Liver (tissue), 9 donors: Measurements from ENCODE around the gene MYBPC2. TPM values are rescaled to one million over a fixed set of nuclear protein-coding genes. Genes with fewer than 3 reads are reported as not detected.

ENCODE experiments used
- DNase-seq: peaks from one replicate; pipeline ENCODE4 v3.0.0-alpha.2; 2017; ENCODE audit warnings: low spot score
- H3K27ac ChIP-seq, 2 donors: one replicate each; pipeline ENCODE4 v1.7.0; 2013; ENCODE audit warnings: inconsistent platforms in 2 of 2, low read length in 2 of 2, control low read depth in 1 of 2, low read depth in 1 of 2, mild to moderate bottlenecking in 1 of 2
- H3K27me3 ChIP-seq, 4 donors: one replicate each; pipeline versions ENCODE4 v1.6.1 to v1.7.0; 2013; ENCODE audit warnings: low read length in 3 of 4, inconsistent platforms in 1 of 4, mild to moderate bottlenecking in 1 of 4, moderate library complexity in 1 of 4; ENCODE audit not compliant: control insufficient read depth in 4 of 4, insufficient read depth in 4 of 4
- H3K36me3 ChIP-seq, 4 donors: one replicate each; pipeline versions ENCODE4 v1.6.1 to v1.7.0; 2013; ENCODE audit warnings: low read length in 3 of 4, mild to moderate bottlenecking in 3 of 4, low read depth in 1 of 4, moderate library complexity in 1 of 4; ENCODE audit not compliant: control insufficient read depth in 4 of 4, insufficient read depth in 3 of 4
- H3K4me1 ChIP-seq, 4 donors: one replicate each; pipeline versions ENCODE4 v1.6.1 to v1.7.0; 2013; ENCODE audit warnings: low read length in 3 of 4, mild to moderate bottlenecking in 3 of 4, moderate library complexity in 1 of 4; ENCODE audit not compliant: control insufficient read depth in 4 of 4, insufficient read depth in 4 of 4
- H3K4me3 ChIP-seq, 3 donors: one replicate each; pipeline versions ENCODE4 v1.6.1 to v1.7.0; 2013; ENCODE audit warnings: low read length in 3 of 3, control low read depth in 1 of 3, low read depth in 1 of 3, mild to moderate bottlenecking in 1 of 3
- H3K9ac ChIP-seq, 2 donors: one replicate each; pipeline ENCODE4 v1.7.0; 2013; ENCODE audit warnings: low read length in 2 of 2, mild to moderate bottlenecking in 2 of 2, moderate library complexity in 2 of 2, control low read depth in 1 of 2, low read depth in 1 of 2
- H3K9me3 ChIP-seq, 4 donors: one replicate each; pipeline versions ENCODE4 v1.6.1 to v1.7.0; 2013; ENCODE audit warnings: low read length in 3 of 4; ENCODE audit not compliant: control insufficient read depth in 4 of 4
- ATF3 ChIP-seq: IDR thresholded peaks from 2 replicates; pipeline ENCODE4 v1.6.1; 2016; ENCODE audit warnings: antibody characterized with exemption
- EGR1 ChIP-seq, 2 donors: IDR thresholded peaks; 2 replicates each; pipeline ENCODE4 v1.6.1; 2016 to 2018; ENCODE audit warnings: antibody characterized with exemption in 2 of 2, low read depth in 2 of 2
- FOXA1 ChIP-seq: IDR thresholded peaks from 2 replicates; pipeline ENCODE4 v1.6.1; 2016; ENCODE audit warnings: antibody characterized with exemption
- FOXA2 ChIP-seq: IDR thresholded peaks from 2 replicates; pipeline ENCODE4 v1.6.1; 2016; ENCODE audit warnings: antibody characterized with exemption
- GABPA ChIP-seq, 2 donors: IDR thresholded peaks in 1 of 2; conservative IDR thresholded peaks in 1 of 2; 2 replicates each; pipeline ENCODE4 v1.6.1; 2016; ENCODE audit warnings: antibody characterized with exemption in 2 of 2, mild to moderate bottlenecking in 1 of 2, moderate library complexity in 1 of 2
- HNF4A ChIP-seq, 2 donors: conservative IDR thresholded peaks; 2 replicates each; pipeline ENCODE4 v1.6.1; 2016; ENCODE audit warnings: antibody characterized with exemption in 2 of 2, mild to moderate bottlenecking in 2 of 2
- HNF4G ChIP-seq: IDR thresholded peaks from 2 replicates; pipeline ENCODE4 v1.6.1; 2016; ENCODE audit warnings: antibody characterized with exemption
- JUND ChIP-seq, 2 donors: IDR thresholded peaks; 2 replicates each; pipeline ENCODE4 v1.6.1; 2016; ENCODE audit warnings: antibody characterized with exemption in 2 of 2
- NR2F2 ChIP-seq: IDR thresholded peaks from 2 replicates; pipeline ENCODE4 v1.6.1; 2016; ENCODE audit warnings: antibody characterized with exemption
- RAD21 ChIP-seq, 2 donors: IDR thresholded peaks; 2 replicates each; pipeline ENCODE4 v1.6.1; 2016; ENCODE audit warnings: antibody characterized with exemption in 2 of 2, mild to moderate bottlenecking in 2 of 2
- REST ChIP-seq: IDR thresholded peaks from 2 replicates; pipeline ENCODE4 v1.6.1; 2016; ENCODE audit warnings: antibody characterized with exemption, mild to moderate bottlenecking
- RXRA ChIP-seq, 2 donors: IDR thresholded peaks; 2 replicates each; pipeline ENCODE4 v1.6.1; 2017 to 2018; ENCODE audit warnings: antibody characterized with exemption in 2 of 2, mild to moderate bottlenecking in 1 of 2
- SP1 ChIP-seq: IDR thresholded peaks from 2 replicates; pipeline ENCODE4 v1.6.1; 2018; ENCODE audit warnings: antibody characterized with exemption, mild to moderate bottlenecking
- TAF1 ChIP-seq: conservative IDR thresholded peaks from 2 replicates; pipeline ENCODE4 v1.6.1; 2016; ENCODE audit warnings: antibody characterized with exemption, mild to moderate bottlenecking
- YY1 ChIP-seq: IDR thresholded peaks from 2 replicates; pipeline ENCODE4 v1.6.1; 2016; ENCODE audit warnings: antibody characterized with exemption, mild to moderate bottlenecking
- WGBS: extraction: QIAGEN DNeasy Blood & Tissue Kit; methylation state at CpG from one replicate; pipeline ENCODE4 v1.1.7; 2013; 5-methylcytosine and 5-hydroxymethylcytosine counted together
- polyA plus RNA-seq, 2 donors: library from polyadenylated mRNA; stranded (reverse) in 1 of 2; unstranded in 1 of 2; fragments of 200-250 nt in 1 of 2; fragments of >200 nt in 1 of 2; fragmentation: Nextera tagmentation in 1 of 2; extraction: Ambion mirVana in 1 of 2; gene quantifications; one replicate each; pipeline versions ENCODE4 v1.2.1 to v1.2.3, GENCODE V29; 2013 to 2015
- total RNA-seq, 2 donors: library from RNA; depleted of rRNA; stranded (reverse); fragments of >200 nt; gene quantifications; one replicate each; pipeline ENCODE4 v1.2.3, GENCODE V29; 2014
- TF ChIP-seq, protein P1 (sequence below): fragments of 150-350 bp; IDR thresholded peaks from 2 replicates; pipeline ENCODE4 v1.5.1; 2017; ENCODE audit warnings: improper control_type of control experiment, low read depth, low read length; ENCODE audit not compliant: missing input control
- TF ChIP-seq, protein P2 (sequence below): IDR thresholded peaks from 2 replicates; pipeline ENCODE4 v1.6.1; 2016; ENCODE audit warnings: antibody characterized with exemption
- TF ChIP-seq, protein P3 (sequence below): IDR thresholded peaks from 2 replicates; pipeline ENCODE4 v1.6.1; 2016; ENCODE audit warnings: antibody characterized with exemption
- donor health status: healthy.
- donor health status: healthy.
- donor health status: healthy.
- donor health status: healthy.
- donor health status: healthy.

MYBPC2 gene
- total and polyA plus RNA-seq, 4 donors, result under 0.01 TPM; not detected in 3

DNA sequence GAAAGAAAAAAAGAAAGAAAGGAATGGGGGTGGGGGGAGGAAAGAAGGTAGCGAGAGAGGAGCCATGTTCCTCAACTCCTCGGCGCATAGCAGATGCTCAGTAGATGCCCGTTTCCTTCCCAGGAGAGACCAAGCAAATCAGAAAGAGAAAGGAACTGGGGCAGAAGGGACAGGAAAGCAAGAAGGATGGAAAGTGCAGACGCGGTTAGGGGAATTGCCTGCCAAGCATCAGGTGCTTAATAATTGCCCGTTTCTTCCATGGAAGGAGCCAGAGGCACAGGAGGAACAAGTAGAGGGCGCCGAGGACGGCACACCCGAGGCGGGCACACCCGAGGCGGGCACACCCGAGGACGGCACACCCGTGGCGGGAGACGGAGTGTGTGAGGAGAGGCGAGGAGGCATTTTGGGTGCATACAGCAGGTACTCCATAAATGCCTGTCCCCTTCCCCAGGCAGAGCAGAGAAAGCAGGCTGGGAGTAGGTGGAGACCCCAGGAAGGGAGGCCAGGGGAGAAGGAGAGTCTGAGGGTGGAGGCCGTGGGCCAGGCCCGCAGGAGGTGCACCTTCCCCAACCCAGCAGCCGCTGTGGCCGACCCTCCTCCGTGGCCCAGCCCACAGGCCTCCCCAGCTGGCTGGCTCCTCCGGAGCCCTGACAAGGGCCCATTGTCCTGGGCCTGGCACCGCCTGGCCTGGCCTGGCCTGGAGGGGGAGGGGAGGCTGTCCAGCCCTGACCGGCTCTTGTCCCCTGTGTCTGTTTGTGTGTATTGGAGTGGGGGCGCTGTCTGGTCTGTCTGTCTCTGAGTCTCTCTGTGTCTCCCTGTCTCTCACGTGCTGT, 63.7 kb downstream of the MYBPC2 start:
- Histone ChIP-seq H3K36me3 (no peaks in the 10 kb centered on the region), H3K4me3 (no peak overlapping the region), H3K27me3 (no peaks in the 10 kb centered on the region), H3K9me3 (no peaks in the 10 kb centered on the region), H3K4me1 (no peaks in the 10 kb centered on the region), H3K27ac (no peak overlapping the region), H3K9ac (no peak overlapping the region)
- TF ChIP-seq RAD21 (IDR thresholded peaks at IDR 0.05), result no peak
- TF ChIP-seq REST, result no peak
- TF ChIP-seq, protein P1, sequence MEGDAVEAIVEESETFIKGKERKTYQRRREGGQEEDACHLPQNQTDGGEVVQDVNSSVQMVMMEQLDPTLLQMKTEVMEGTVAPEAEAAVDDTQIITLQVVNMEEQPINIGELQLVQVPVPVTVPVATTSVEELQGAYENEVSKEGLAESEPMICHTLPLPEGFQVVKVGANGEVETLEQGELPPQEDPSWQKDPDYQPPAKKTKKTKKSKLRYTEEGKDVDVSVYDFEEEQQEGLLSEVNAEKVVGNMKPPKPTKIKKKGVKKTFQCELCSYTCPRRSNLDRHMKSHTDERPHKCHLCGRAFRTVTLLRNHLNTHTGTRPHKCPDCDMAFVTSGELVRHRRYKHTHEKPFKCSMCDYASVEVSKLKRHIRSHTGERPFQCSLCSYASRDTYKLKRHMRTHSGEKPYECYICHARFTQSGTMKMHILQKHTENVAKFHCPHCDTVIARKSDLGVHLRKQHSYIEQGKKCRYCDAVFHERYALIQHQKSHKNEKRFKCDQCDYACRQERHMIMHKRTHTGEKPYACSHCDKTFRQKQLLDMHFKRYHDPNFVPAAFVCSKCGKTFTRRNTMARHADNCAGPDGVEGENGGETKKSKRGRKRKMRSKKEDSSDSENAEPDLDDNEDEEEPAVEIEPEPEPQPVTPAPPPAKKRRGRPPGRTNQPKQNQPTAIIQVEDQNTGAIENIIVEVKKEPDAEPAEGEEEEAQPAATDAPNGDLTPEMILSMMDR, result no peak
- TF ChIP-seq GABPA (IDR thresholded peaks at IDR 0.05 in 1 of 2, conservative IDR thresholded peaks at IDR 0.05 in 1 of 2), result no peak
- TF ChIP-seq JUND (IDR thresholded peaks at IDR 0.05), result no peak
- no peak for TF ChIP-seq TAF1
- no peak for TF ChIP-seq FOXA1
- TF ChIP-seq FOXA2, result no peak
- TF ChIP-seq NR2F2, result no peak
- TF ChIP-seq, protein P2, sequence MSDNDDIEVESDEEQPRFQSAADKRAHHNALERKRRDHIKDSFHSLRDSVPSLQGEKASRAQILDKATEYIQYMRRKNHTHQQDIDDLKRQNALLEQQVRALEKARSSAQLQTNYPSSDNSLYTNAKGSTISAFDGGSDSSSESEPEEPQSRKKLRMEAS, result no peak
- TF ChIP-seq, protein P3, sequence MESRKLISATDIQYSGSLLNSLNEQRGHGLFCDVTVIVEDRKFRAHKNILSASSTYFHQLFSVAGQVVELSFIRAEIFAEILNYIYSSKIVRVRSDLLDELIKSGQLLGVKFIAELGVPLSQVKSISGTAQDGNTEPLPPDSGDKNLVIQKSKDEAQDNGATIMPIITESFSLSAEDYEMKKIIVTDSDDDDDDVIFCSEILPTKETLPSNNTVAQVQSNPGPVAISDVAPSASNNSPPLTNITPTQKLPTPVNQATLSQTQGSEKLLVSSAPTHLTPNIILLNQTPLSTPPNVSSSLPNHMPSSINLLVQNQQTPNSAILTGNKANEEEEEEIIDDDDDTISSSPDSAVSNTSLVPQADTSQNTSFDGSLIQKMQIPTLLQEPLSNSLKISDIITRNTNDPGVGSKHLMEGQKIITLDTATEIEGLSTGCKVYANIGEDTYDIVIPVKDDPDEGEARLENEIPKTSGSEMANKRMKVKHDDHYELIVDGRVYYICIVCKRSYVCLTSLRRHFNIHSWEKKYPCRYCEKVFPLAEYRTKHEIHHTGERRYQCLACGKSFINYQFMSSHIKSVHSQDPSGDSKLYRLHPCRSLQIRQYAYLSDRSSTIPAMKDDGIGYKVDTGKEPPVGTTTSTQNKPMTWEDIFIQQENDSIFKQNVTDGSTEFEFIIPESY, result no peak
- TF ChIP-seq RXRA (IDR thresholded peaks at IDR 0.05), result no peak
- no peak for TF ChIP-seq ATF3
- no peak for TF ChIP-seq HNF4G
- no peak for DNase-seq
- 78% methylated on average over 30 of the region's 30 CpGs for WGBS

DNA sequence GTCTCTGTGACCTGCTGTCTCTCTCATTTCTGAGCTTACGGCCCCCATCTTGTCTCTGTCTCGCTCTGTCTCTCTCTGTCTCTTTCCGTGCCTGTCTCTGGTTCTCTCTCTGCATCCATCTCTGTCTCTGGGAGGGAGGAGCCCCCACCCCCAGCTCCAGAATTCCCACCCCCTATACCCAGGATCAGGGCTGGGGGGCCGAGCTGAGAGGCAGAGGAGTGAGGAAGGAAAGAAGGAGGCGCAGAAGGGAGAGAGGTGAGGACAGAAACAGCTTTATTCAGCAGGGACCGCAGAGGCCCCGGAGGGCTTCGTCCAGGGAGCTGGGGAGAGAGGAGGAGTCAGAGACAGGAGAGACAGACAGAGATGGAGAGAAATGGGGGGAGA, 64.3 kb downstream of the MYBPC2 start:
- Histone ChIP-seq H3K27ac (no peak overlapping the region), H3K9ac (no peak overlapping the region), H3K4me3 (no peak overlapping the region), H3K27me3 (no peaks in the 10 kb centered on the region), H3K9me3 (no peaks in the 10 kb centered on the region), H3K4me1 (no peaks in the 10 kb centered on the region), H3K36me3 (no peaks in the 10 kb centered on the region)
- WGBS, result 84% methylated on average over 8 of the region's 8 CpGs
- DNase-seq, result no peak
- TF ChIP-seq ATF3, result no peak
- no peak for TF ChIP-seq YY1
- no peak for TF ChIP-seq FOXA2
- TF ChIP-seq HNF4A (conservative IDR thresholded peaks at IDR 0.05), result no peak
- TF ChIP-seq, protein P2, result no peak
- TF ChIP-seq EGR1 (IDR thresholded peaks at IDR 0.05; ENCODE audit: low read depth in 2 of 2), result no peak
- TF ChIP-seq TAF1, result no peak
- TF ChIP-seq RAD21 (IDR thresholded peaks at IDR 0.05), result no peak
- TF ChIP-seq JUND (IDR thresholded peaks at IDR 0.05), result no peak
- TF ChIP-seq REST, result no peak
- TF ChIP-seq RXRA (IDR thresholded peaks at IDR 0.05), result no peak
- TF ChIP-seq GABPA (IDR thresholded peaks at IDR 0.05 in 1 of 2, conservative IDR thresholded peaks at IDR 0.05 in 1 of 2), result no peak
- TF ChIP-seq SP1, result no peak
- TF ChIP-seq FOXA1, result no peak
- no peak for TF ChIP-seq HNF4G
- no peak for TF ChIP-seq NR2F2
